SK-N-MC (cell line): ENCODE measurements around the gene KIAA1328.

ENCODE experiments used
- DNase-seq: peaks from one replicate; pipeline ENCODE4 v3.0.0-alpha.2; 2011; ENCODE audit warnings: low read depth, low spot score
- H3K27ac ChIP-seq: fragments of 200-600 bp; sonication (generic); 2 replicates; pipeline ENCODE4 v1.5.1; 2016; ENCODE audit warnings: mixed run types
- H3K36me3 ChIP-seq: fragments of 200-600 bp; sonication (generic); 2 replicates; pipeline ENCODE4 v1.6.1; 2017; ENCODE audit warnings: antibody characterized with exemption, low read length, mixed read lengths; ENCODE audit not compliant: insufficient read depth
- H3K4me3 ChIP-seq: fragments of 200-600 bp; sonication (generic); 2 replicates; pipeline ENCODE4 v1.5.1; 2016
- H3K9ac ChIP-seq: fragments of 200-600 bp; sonication (generic); 2 replicates; pipeline ENCODE4 v1.8.0; 2017; ENCODE audit warnings: mixed run types, mixed read lengths; ENCODE audit not compliant: insufficient read length
- H3K9me3 ChIP-seq: fragments of 200-600 bp; sonication (generic); 2 replicates; pipeline ENCODE4 v1.6.1; 2017; ENCODE audit warnings: low read depth, mild to moderate bottlenecking, antibody characterized with exemption, low read length, moderate library complexity, mixed read lengths
- EZH2 ChIP-seq: fragments of 200-600 bp; sonication (generic); IDR thresholded peaks from one replicate; pipeline ENCODE4 v1.6.1; 2017; ENCODE audit warnings: antibody characterized with exemption
- FOXP2 ChIP-seq: optimal IDR thresholded peaks from 2 replicates; pipeline ENCODE3; 2011; ENCODE audit warnings: mild to moderate bottlenecking, moderate library complexity; ENCODE audit not compliant: insufficient read depth; ENCODE audit errors: extremely low read length, control extremely low read depth
- POLR2AphosphoS5 ChIP-seq: IDR thresholded peaks from 2 replicates; pipeline ENCODE4 v1.6.1; 2012; ENCODE audit warnings: mild to moderate bottlenecking, low read depth, low read length, borderline replicate concordance

The KIAA1328 gene

GRCh38 chr18:37064187-37064586, 235.3 kb downstream of the KIAA1328 start:
- no peaks in the 10 kb centered on the region for H3K9me3 ChIP-seq
- DNase-seq = no peak
- H3K9ac ChIP-seq = no peak overlapping the region
- H3K36me3 ChIP-seq = no peaks in the 10 kb centered on the region
- no peak overlapping the region for H3K4me3 ChIP-seq
- H3K27ac ChIP-seq = no peak overlapping the region
- TF ChIP-seq FOXP2 (no peak), EZH2 (no peak), POLR2AphosphoS5 (no peak)

- H3K9ac ChIP-seq = no peak overlapping the region
- H3K27ac ChIP-seq = no peak overlapping the region
- no peaks in the 10 kb centered on the region for H3K36me3 ChIP-seq
- no peaks in the 10 kb centered on the region for H3K9me3 ChIP-seq
- TF ChIP-seq POLR2AphosphoS5 (no peak), FOXP2 (no peak), EZH2 (no peak)
- DNase-seq = no peak
- H3K4me3 ChIP-seq = no peak overlapping the region
These were observed 236.3 kb downstream of the KIAA1328 start for GRCh38 chr18:37065254-37065653.

GRCh38 chr18:37084912-37085311, 256.0 kb downstream of the KIAA1328 start:
- H3K9ac ChIP-seq = no peak overlapping the region
- DNase-seq = no peak
- no peaks in the 10 kb centered on the region for H3K9me3 ChIP-seq
- H3K27ac ChIP-seq = no peak overlapping the region
- no peak for TF ChIP-seq POLR2AphosphoS5
- TF ChIP-seq EZH2 = no peak
- no peak for TF ChIP-seq FOXP2
- H3K4me3 ChIP-seq = no peak overlapping the region
- no peaks in the 10 kb centered on the region for H3K36me3 ChIP-seq

GRCh38 chr18:37085362-37085761, 256.4 kb downstream of the KIAA1328 start:
- no peak overlapping the region for H3K4me3 ChIP-seq
- no peak for DNase-seq
- H3K9ac ChIP-seq = no peak overlapping the region
- H3K27ac ChIP-seq = no peak overlapping the region
- H3K36me3 ChIP-seq = no peaks in the 10 kb centered on the region
- TF ChIP-seq FOXP2 (no peak), POLR2AphosphoS5 (no peak), EZH2 (no peak)
- H3K9me3 ChIP-seq = no peaks in the 10 kb centered on the region

- TF ChIP-seq FOXP2 = no peak
- TF ChIP-seq EZH2 = no peak
- TF ChIP-seq POLR2AphosphoS5 = no peak
- H3K36me3 ChIP-seq = no peaks in the 10 kb centered on the region
- H3K9me3 ChIP-seq = no peaks in the 10 kb centered on the region
- DNase-seq = no peak
- no peak overlapping the region for H3K9ac ChIP-seq
- no peak overlapping the region for H3K4me3 ChIP-seq
- H3K27ac ChIP-seq = no peak overlapping the region
These were observed 279.0 kb downstream of the KIAA1328 start for GRCh38 chr18:37107748-37108522.

GRCh38 chr18:37122877-37123276, 293.9 kb downstream of the KIAA1328 start:
- TF ChIP-seq POLR2AphosphoS5 = no peak
- no peak for TF ChIP-seq FOXP2
- no peak for TF ChIP-seq EZH2
- Histone ChIP-seq H3K9me3 (no peaks in the 10 kb centered on the region), H3K9ac (no peak overlapping the region), H3K4me3 (no peak overlapping the region), H3K36me3 (no peaks in the 10 kb centered on the region), H3K27ac (no peak overlapping the region)
- no peak for DNase-seq

- H3K9me3 ChIP-seq = no peaks in the 10 kb centered on the region
- TF ChIP-seq EZH2 (no peak), POLR2AphosphoS5 (no peak), FOXP2 (no peak)
- no peak overlapping the region for H3K4me3 ChIP-seq
- no peak overlapping the region for H3K9ac ChIP-seq
- H3K36me3 ChIP-seq = no peaks in the 10 kb centered on the region
- DNase-seq = no peak
- no peak overlapping the region for H3K27ac ChIP-seq
These were observed 295.6 kb downstream of the KIAA1328 start for GRCh38 chr18:37124516-37124915.

- TF ChIP-seq FOXP2 = no peak
- no peak overlapping the region for H3K4me3 ChIP-seq
- H3K9me3 ChIP-seq = no peaks in the 10 kb centered on the region
- no peak overlapping the region for H3K9ac ChIP-seq
- no peak overlapping the region for H3K27ac ChIP-seq
- H3K36me3 ChIP-seq = no peaks in the 10 kb centered on the region
- DNase-seq = no peak
These were observed 306.2 kb downstream of the KIAA1328 start for GRCh38 chr18:37135177-37135576.

GRCh38 chr18:37138456-37138855, 309.5 kb downstream of the KIAA1328 start:
- TF ChIP-seq FOXP2 = no peak
- TF ChIP-seq POLR2AphosphoS5 = no peak
- no peak for TF ChIP-seq EZH2
- H3K36me3 ChIP-seq = no peaks in the 10 kb centered on the region
- no peak overlapping the region for H3K27ac ChIP-seq
- no peak overlapping the region for H3K9ac ChIP-seq
- no peak overlapping the region for H3K4me3 ChIP-seq
- H3K9me3 ChIP-seq = no peaks in the 10 kb centered on the region
- DNase-seq = no peak
